LNCaP clone FGC (cell line): ENCODE results near the gene PRKG1.
"Not testable (repeated sequence)": the region's sequence is repeated elsewhere in the genome, so short reads cannot be mapped to it uniquely, and the experiment has no call there.

Experiments used
- DNase-seq: peaks from one replicate; pipeline ENCODE4 v3.0.0-alpha.2; 2011; ENCODE audit warnings: low read depth
- H3K4me3 ChIP-seq: 2 replicates; pipeline ENCODE4 v1.5.1; 2011; ENCODE audit warnings: mild to moderate bottlenecking, low read depth, low read length, control low read depth
- TF ChIP-seq, protein P1 (sequence below): IDR thresholded peaks from 2 replicates; pipeline ENCODE4 v1.5.1; 2012; ENCODE audit warnings: mild to moderate bottlenecking; ENCODE audit not compliant: control insufficient read depth, insufficient read depth; ENCODE audit errors: extremely low read depth

Gene PRKG1

DNA sequence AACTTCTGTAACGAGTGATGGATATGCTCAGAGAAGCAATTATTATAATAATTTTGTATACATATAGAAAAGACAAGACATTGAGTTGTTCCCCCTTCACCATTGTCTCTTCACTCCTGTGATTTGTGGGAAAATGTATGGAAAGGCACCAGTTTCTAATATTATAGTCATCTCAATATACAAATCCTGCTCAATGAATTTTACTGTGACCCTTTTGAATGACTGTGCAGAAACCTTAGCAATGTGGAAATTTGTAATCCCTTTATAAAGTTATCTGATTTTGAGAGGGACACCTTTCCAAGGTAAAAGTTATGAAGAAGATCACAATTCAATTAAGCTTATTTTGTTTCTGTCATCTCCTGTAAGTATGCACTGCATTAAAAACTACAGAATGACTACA lies 1165.5 kb downstream of the PRKG1 start:
- DNase-seq: no peak
- no peak overlapping the region for H3K4me3 ChIP-seq
- TF ChIP-seq, protein P1, sequence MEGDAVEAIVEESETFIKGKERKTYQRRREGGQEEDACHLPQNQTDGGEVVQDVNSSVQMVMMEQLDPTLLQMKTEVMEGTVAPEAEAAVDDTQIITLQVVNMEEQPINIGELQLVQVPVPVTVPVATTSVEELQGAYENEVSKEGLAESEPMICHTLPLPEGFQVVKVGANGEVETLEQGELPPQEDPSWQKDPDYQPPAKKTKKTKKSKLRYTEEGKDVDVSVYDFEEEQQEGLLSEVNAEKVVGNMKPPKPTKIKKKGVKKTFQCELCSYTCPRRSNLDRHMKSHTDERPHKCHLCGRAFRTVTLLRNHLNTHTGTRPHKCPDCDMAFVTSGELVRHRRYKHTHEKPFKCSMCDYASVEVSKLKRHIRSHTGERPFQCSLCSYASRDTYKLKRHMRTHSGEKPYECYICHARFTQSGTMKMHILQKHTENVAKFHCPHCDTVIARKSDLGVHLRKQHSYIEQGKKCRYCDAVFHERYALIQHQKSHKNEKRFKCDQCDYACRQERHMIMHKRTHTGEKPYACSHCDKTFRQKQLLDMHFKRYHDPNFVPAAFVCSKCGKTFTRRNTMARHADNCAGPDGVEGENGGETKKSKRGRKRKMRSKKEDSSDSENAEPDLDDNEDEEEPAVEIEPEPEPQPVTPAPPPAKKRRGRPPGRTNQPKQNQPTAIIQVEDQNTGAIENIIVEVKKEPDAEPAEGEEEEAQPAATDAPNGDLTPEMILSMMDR: no peak

DNA sequence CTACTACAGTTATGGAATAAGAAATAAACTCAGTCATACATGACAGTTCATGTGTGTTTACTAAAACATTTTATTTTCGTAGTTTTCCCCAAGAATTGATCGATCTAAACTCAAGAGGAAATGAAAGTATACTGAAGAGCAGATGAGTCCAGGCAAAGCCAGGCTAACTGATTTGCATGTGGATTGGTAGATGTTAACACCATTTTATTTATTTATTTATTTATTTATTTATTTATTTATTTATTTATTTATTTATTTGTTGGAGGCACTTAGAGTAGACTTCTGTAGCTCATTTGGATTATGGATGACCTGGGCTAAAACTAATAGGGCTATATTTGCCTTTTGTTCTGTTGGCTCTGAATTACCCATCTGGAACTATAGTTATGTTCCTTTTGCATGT lies 1171.3 kb downstream of the PRKG1 start:
- no peak overlapping the region for H3K4me3 ChIP-seq
- DNase-seq: no peak
- TF ChIP-seq, protein P1: no peak

DNA sequence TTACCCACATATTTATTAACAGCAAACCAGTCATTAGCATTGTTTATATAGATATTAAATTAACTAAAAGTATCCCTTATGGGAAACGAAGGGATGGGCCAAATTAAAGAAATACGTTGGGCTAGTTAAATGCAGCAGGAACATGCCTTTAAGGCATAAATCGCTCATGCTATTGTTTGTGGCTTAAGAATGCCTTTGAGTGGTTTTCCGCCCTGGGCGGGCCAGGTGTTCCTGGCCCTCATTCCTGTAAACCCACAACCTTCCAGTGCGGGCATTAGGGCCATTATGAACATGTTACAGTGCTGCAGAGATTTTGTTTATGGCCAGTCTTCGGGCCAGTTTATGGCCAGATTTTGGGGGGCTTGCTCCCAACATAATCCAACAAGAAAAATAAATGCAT lies 1173.6 kb downstream of the PRKG1 start:
- not testable (repeated sequence) for DNase-seq, H3K4me3 ChIP-seq

DNA sequence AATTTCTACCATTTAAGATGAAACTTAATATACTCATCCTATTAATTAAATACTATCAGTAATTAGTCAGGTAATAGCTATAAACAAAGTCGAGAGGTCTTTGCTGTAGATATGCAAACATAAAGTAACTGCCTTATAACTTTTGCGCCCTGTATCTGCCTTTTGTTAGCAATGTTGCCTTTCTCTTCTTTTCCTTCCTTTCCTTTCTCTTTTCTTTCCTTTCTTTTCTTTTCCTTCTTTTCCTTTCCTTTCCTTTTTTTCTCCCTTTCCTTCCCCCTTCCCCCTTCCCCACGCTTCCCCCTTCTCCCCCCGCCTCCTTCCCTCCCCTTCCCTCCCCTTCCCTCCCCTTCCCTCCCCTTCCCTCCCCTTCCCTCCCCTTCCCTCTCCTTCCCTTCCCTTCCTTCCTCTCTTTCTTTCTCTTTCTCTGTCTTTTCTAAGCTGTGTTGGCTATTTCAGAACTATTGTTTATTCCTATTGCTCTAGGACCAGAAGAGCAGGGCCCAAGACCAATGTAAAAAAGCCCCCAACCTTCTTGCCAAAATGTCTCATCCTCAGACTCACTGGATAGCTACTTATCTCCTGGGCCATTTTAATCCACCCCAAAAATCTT lies 1174.5 kb downstream of the PRKG1 start:
- no peak for DNase-seq
- TF ChIP-seq, protein P1: no peak
- H3K4me3 ChIP-seq: no peak overlapping the region

DNA sequence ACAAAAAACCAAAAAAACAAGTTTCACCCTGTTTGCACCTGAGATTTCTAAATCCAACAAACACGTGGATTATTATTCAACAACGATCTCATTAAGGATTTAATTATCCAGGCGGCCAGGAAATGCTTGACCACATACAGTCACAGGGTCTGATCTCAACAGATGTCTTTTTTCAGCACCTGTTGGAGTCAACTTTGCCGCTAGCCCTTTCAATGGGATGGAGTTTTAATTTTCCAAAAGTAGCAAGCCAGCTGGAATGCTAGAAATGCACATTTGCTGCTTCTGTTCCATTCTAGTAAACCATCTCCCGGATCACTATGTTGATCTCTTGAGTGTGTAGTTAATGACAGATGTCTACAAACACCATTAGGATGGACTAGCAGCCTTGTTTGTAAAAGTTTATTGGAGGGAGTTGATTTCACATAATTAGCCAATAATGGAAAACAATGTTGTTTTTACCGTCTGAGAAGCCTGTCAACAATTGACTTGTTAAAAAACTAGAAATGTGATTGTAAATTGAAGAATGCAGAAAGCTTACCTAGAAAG lies 1175.6 kb downstream of the PRKG1 start:
- no peak for DNase-seq
- H3K4me3 ChIP-seq: no peak overlapping the region
- TF ChIP-seq, protein P1: no peak

DNA sequence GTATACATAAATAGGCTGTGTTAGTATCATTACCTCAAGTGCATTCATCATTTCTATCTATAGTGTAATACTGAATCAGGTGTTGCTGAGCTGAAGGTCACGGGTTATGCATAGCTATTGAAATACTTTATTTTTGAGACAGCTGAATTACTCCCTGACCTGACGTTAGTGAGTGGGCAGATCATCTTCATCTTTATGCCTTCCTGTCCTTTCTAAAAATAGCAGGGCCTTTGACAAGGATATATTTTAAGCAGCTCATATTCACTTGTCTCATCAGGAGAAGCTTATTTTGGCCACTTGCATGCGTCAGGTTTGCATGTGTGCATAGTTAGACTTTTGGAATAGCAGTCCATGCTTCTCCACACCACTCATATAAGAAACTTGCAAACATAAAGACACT lies 1176.2 kb downstream of the PRKG1 start:
- no peak for DNase-seq
- H3K4me3 ChIP-seq: no peak overlapping the region
- TF ChIP-seq, protein P1: no peak

DNA sequence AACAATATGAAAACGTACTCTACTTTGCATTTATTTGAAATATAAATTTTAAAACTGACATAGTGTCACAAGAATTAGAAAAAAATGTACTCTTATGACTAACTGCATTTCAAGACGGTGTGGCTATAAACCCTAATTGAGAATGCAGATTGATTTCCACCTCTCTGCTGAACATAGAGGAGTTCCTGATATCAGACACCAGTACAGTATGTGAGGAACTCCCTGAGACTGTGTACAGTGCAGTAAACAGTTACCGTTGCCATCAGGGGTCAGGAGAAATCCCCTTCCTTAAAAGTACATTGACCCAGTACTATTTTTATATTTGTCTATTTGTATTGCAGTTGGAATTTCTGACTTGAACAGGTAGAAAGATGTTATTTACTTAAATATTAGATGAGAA lies 1178.0 kb downstream of the PRKG1 start:
- H3K4me3 ChIP-seq: no peak overlapping the region
- TF ChIP-seq, protein P1: no peak
- DNase-seq: no peak
